Ovary (tissue), 3 donors: Measurements from ENCODE around the gene PAN2.

Source experiments
- CTCF ChIP-seq, 3 donors: fragments of 450-650 bp in 2 of 3; fragments of 200-600 bp in 1 of 3; IDR thresholded peaks; one replicate each; pipeline versions ENCODE4 v1.5.1 to v1.8.0; 2016 to 2022; ENCODE audit warnings: antibody characterized with exemption in 3 of 3, mild to moderate bottlenecking in 1 of 3
- EP300 ChIP-seq: sonication (generic); formaldehyde crosslinking; IDR thresholded peaks from one replicate; pipeline ENCODE4 v1.6.1; 2017; ENCODE audit warnings: antibody characterized with exemption
- POLR2A ChIP-seq: fragments of 450-650 bp; IDR thresholded peaks from one replicate; pipeline ENCODE4 v1.6.1; 2017; ENCODE audit warnings: antibody characterized with exemption, mild to moderate bottlenecking, moderate library complexity
- donor health status: DM: no; HTN: no; CAD: no.

GRCh38 chr12:56377310-56377988 is 43.6 kb upstream of the PAN2 start:
- TF ChIP-seq CTCF (IDR thresholded peaks at IDR 0.05) (no peak), POLR2A (no peak), EP300 (no peak)
